Measurements from ENCODE around the gene IQSEC1.

- TF ChIP-seq, protein P1, sequence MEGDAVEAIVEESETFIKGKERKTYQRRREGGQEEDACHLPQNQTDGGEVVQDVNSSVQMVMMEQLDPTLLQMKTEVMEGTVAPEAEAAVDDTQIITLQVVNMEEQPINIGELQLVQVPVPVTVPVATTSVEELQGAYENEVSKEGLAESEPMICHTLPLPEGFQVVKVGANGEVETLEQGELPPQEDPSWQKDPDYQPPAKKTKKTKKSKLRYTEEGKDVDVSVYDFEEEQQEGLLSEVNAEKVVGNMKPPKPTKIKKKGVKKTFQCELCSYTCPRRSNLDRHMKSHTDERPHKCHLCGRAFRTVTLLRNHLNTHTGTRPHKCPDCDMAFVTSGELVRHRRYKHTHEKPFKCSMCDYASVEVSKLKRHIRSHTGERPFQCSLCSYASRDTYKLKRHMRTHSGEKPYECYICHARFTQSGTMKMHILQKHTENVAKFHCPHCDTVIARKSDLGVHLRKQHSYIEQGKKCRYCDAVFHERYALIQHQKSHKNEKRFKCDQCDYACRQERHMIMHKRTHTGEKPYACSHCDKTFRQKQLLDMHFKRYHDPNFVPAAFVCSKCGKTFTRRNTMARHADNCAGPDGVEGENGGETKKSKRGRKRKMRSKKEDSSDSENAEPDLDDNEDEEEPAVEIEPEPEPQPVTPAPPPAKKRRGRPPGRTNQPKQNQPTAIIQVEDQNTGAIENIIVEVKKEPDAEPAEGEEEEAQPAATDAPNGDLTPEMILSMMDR (IDR thresholded peaks at IDR 0.05; ENCODE audit: insufficient read depth, low read length, poor library complexity, severe bottlenecking) = no peak
- no peak for TF ChIP-seq EZH2phosphoT487 (conservative IDR thresholded peaks at IDR 0.05; ENCODE audit: low read length)
These were observed 33.2 kb upstream of the IQSEC1 start for GRCh38 chr3:13106308-13107001.
